ENCODE measurements around the gene SLC4A9. TPM values are rescaled to one million over a fixed set of nuclear protein-coding genes. Genes with fewer than 3 reads are reported as not detected.

Gene SLC4A9
- total RNA-seq, 1 donor from 2014 or later = not detected

DNA sequence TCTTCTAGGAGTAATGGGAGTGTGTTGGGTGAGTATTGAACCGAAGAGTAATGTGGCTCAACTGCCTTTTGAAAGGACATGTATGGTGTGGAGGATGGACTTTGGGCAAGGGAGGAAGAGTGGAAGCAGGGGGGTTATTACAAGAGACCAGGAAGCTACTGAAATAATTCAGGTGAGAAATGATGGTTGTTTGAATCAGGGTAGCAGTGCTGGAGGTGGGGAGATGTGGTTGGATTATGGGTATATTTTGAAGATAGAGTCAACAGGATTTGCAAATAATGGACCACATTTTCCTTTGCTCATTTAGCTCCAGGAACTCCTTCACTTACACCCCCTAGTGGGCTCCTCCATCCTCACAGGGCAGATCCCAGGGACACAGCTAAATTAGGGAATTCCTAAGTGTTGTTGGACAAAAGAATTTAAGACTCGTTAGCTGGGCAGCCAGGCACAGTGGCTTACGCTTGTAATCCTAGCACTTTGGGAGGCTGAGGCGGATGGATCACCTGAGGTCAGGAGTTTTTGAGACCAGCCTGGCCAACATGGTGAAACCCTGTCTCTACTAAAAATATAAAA is 1.2 kb upstream of the SLC4A9 start:
- intact Hi-C loops (cut with micrococcal nuclease) = no loop called here

DNA sequence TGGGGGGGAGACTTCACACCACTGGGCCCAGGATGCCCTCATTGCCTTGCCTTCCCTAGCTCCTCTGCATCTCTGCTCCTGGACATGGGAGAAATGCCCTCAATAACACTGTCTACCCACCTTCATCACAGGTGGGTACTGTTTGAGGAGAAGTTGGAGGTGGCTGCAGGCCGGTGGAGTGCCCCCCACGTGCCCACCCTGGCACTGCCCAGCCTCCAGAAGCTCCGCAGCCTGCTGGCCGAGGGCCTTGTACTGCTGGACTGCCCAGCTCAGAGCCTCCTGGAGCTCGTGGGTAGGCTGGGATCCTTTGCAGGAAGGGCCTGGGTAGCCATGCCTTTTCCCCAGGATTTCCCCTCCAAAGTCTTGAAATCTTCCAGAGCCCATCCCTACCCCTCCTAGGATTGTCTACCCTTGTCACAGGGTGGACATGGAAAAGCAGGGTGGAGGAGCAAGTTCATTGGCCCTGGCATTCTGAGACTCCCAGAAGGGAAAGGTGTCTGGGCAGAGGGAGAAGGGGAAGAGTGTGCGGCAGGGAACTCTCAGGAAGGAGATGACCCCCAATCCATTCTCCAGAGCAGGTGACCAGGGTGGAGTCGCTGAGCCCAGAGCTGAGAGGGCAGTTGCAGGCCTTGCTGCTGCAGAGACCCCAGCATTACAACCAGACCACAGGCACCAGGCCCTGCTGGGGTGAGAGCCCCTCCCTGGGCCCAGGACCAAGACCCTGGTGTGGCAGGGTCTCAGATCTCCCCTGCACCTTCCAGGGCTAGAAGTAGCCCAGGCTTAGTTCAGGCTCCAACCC is 886 bp downstream of the SLC4A9 start:
- intact Hi-C loops (cut with micrococcal nuclease) = loop anchor here (5.0 kb wide), 2 partner anchors 41 to 276 kb away; partner anchors contain the start of genes ANKHD1 and TMCO6

DNA sequence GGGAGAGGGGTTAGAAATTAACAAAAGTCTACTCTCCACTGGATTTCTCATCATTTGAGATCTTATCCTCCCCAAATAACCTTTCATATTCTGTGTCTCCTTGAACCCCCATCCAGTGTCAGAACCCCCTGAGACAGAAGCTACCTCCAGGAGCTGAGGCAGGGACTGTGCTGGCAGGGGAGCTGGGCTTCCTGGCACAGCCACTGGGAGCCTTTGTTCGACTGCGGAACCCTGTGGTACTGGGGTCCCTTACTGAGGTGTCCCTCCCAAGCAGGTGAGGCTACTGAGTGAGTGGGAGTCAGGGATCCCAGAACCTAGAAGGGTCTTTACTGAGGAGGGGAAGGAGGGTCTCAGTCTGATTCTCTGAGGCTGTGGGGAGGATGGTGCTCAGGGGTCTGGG is 1.9 kb downstream of the SLC4A9 start:
- intact Hi-C loops (cut with micrococcal nuclease) = loop anchor here (5.0 kb wide), 2 partner anchors 40 to 275 kb away; partner anchors contain the start of genes ANKHD1 and TMCO6

DNA sequence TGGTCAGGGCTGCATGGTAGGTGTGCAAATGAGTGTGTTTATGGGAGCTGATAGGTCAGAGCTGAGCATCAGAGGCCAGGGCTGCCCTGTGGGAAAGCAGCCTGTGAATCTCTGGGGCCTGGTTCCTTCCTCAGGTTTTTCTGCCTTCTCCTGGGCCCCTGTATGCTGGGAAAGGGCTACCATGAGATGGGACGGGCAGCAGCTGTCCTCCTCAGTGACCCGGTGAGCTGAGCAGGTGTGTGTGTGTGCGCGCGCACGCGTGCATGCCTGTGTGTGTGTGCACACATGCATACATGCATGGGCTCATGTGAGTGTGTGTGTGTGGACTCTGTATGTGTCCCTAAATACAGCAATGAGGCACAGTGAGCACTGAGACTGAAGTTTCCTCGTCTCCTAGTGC is 2.3 kb downstream of the SLC4A9 start:
- intact Hi-C loops (cut with micrococcal nuclease) = loop anchor here (5.0 kb wide), 2 partner anchors 40 to 275 kb away; partner anchors contain the start of genes ANKHD1 and TMCO6

DNA sequence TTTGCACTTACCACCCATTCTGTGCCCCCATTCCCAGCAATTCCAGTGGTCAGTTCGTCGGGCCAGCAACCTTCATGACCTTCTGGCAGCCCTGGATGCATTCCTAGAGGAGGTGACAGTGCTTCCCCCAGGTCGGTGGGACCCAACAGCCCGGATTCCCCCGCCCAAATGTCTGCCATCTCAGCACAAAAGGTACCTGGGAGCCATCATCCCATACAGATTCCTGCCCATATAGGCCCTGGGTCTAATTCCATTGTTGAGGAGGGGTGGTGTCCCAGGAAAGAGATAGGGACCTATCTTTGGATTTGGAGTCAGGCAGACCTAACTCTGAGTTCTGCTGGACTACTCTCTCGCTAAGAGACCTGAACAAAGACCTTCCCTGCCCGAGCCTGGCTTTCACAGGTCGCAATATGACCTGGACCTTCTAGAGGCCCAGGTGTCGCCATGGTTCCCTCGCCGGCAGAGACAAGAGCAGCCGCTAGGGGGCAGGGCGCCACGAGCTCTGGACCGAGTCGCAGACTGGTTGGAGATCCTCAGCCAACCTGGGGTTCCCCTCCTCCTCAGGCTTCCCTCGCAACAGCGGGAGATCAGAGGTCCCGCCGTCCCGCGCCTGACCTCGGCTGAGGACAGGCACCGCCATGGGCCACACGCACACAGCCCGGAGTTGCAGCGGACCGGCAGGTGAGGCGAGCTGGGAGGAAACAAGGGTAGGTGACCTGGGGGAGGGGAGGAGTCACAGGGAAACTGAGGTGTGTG is 3.1 kb downstream of the SLC4A9 start:
- intact Hi-C loops (cut with micrococcal nuclease) = loop anchor here (1.0 to 5.0 kb wide), 3 partner anchors 39 to 357 kb away; partner anchors contain the start of genes ANKHD1 and TMCO6

DNA sequence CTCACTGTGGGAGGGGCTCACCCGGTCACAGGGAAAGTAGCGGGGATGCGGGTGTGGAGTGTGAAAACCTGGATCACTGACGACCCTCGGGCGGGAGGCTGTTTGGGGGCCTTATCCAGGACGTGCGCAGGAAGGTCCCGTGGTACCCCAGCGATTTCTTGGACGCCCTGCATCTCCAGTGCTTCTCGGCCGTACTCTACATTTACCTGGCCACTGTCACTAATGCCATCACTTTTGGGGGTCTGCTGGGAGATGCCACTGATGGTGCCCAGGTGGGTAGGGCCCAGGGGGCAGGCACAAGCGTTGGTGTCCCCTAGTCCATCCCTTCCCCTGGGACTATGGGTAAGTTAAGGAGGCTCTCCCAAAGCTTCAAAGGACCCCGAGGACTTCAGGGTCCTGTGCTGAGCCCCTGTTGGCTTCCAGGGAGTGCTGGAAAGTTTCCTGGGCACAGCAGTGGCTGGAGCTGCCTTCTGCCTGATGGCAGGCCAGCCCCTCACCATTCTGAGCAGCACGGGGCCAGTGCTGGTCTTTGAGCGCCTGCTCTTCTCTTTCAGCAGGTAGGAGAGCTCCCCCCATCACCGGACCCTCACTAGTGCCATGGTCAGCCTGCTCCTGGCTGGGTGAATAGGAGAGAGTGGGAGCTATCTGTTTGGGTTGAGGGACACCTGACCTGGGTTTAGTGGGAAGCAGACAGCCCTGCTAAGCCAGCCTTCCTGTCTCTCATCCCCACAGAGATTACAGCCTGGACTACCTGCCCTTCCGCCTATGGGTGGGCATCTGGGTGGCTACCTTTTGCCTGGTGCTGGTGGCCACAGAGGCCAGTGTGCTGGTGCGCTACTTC is 3.9 kb downstream of the SLC4A9 start:
- intact Hi-C loops (cut with micrococcal nuclease) = loop anchor here (1.0 to 5.0 kb wide), 3 partner anchors 38 to 356 kb away; partner anchors contain the start of genes ANKHD1 and TMCO6

DNA sequence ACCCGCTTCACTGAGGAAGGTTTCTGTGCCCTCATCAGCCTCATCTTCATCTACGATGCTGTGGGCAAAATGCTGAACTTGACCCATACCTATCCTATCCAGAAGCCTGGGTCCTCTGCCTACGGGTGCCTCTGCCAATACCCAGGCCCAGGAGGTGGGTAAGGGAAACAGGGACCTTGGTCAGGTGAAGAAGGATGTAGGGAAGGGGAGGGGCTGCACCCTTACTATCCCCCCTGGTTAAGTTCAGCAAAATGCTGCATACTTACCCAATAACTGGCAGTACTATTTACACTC is 4.4 kb downstream of the SLC4A9 start:
- intact Hi-C loops (cut with micrococcal nuclease) = loop anchor here (5.0 kb wide), 2 partner anchors 38 to 273 kb away; partner anchors contain the start of genes ANKHD1 and TMCO6

DNA sequence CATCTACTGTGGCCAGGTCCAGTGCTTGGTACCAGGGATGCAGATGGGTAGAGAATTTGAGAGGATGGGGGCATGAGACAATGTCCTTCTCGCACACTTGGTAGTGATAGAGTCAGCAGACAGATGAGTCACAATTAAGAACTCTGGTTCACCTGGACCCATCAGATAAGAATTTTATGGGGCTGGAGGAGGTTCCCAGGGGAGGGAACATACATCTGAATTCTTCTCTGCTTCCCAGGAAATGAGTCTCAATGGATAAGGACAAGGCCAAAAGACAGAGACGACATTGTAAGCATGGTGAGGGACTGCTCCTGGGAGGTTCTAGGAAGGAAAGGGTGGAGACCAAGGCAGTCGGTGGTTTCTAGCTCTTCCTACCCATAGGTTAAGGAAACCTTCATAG is 5.3 kb downstream of the SLC4A9 start:
- intact Hi-C loops (cut with micrococcal nuclease) = no loop called here

DNA sequence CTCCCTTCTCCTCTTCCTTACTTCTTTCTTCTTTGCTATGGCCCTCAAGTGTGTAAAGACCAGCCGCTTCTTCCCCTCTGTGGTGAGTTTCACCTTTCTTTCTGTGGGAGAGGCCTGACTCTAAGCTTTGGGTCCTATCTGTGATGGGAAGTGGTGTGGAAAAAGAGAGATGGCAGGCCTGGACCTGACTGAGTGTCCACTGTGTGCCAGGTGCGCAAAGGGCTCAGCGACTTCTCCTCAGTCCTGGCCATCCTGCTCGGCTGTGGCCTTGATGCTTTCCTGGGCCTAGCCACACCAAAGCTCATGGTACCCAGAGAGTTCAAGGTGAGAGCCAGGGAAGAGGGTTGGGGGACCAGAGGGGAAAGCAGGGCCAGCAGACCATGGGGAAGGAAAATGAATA is 5.9 kb downstream of the SLC4A9 start:
- intact Hi-C loops (cut with micrococcal nuclease) = no loop called here

DNA sequence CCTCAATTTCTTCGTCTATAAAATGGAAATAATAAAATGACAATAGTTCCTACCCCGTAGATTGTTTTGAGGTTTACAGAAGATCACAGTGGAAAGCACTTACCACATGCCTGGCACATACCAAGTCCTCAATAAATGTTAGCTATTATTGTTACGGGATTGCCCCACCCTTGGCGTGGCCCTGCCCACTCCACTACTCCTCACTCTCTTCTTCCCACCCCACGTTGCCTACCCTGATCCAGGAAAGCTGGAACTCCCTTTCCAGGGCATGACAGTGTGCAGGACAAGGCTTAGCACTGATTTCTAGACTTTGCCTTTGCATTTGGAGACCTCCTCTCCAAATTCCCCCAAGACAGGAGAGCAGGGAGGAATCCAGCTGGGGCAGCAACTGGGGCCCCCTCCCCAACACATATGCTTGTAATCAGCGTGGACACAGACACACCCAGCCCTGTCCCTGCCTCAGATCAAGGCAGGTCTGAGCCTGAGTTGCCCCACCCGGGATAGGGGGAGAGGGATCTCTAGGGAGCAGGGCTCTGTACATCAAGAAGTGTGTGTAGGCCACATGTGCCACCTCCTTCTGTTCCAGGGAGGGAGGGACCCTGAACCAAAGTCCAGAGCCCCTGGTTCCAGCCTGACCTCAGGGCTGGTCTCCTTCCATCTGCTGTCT is 6.7 kb downstream of the SLC4A9 start:
- intact Hi-C loops (cut with micrococcal nuclease) = no loop called here

DNA sequence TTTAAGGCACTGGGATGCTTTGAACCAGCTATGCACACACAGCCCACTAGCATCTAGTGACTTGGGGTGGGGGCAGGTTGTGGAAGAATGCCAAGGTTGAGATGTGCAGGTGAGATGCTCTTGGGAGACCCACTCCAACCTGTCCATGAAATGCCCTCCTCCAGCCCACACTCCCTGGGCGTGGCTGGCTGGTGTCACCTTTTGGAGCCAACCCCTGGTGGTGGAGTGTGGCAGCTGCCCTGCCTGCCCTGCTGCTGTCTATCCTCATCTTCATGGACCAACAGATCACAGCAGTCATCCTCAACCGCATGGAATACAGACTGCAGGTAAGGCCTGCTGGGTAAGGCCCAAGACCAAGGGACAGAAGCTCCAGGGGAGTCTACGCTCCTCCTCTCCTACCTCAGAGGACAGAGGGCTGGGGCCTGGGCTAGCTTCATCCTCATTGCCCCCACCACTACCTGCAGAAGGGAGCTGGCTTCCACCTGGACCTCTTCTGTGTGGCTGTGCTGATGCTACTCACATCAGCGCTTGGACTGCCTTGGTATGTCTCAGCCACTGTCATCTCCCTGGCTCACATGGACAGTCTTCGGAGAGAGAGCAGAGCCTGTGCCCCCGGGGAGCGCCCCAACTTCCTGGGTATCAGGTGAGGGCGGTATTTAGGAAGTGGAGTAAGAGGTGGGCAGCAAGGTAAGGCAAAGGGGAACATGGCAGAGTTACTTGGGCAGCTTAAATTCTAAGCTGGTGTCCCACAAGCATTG is 7.4 kb downstream of the SLC4A9 start:
- intact Hi-C loops (cut with micrococcal nuclease) = no loop called here

DNA sequence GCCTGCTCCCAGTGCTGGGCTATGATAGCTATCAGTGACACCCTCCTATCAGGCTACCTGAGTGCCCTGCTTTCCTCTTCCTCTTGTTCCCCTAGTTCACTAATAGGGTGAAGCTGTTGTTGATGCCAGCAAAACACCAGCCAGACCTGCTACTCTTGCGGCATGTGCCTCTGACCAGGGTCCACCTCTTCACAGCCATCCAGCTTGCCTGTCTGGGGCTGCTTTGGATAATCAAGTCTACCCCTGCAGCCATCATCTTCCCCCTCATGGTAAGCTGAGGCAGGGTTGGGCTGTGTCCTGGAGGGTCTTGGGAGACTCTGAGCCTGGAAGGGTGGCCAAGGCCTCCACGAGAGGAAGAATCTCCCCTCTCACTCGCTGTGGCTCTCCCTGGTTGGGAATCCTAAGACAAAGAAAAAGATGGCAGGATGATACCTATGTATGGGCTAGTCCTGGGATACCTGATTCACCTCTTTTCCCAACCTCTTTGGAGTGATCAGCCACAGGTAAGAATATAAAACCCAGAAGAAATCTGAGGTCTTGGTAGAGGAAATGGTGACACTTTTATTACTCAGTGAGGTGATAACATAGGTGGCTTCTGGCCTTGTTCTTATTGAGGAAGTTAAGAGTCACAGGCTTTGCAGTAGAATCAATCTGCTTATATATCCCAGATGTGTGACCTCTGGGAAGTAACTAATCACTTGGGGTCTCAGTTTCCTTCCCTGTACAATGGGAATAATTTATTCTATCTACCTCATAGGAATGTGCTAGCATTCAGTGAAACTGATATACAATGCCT is 11.6 kb downstream of the SLC4A9 start:
- intact Hi-C loops (cut with micrococcal nuclease) = no loop called here

DNA sequence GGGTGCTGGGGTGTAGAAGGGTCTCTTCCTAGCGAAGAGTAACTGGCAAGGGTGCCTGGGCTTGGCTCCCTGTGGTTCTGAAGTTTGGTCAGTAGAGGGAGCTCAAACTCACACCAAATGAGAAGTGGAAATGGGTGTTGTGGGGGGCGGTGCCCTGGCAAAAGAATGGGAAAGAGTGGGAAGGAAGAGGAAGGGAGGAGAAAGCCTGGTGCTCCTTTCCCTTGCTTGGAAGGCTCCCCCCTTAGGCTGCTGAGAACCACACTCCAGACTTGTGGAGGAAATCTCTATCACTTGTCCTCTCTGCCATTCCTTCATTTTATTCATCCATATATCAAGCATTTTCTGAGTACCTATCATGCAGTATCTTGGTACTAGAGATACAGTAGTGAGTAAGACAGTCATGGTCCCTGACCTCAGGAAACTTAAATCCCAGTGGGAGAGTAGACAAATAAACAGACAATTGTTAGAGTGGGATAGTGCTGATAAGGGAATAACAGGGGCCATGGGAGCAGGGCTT is 13.0 kb downstream of the SLC4A9 start:
- intact Hi-C loops (cut with micrococcal nuclease) = no loop called here

DNA sequence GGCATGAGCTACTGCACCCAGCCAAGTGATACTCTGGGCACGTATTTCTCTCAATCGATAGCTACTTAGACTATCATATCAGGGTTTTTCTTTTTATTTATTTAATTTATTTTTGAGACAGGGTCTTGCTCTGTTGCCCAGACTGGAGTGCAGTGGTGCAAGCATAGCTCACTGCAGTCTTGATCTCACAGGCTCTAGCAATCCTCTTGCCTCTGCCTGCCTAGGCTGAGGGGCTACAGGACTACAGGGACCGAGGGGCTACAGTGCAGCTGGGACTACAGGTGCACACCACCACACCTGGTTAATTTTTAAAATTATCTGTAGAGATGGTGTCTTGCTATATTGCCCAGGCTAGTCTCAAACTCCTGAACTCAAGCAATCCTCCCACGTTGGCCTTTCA is 21.4 kb downstream of the SLC4A9 start:
- intact Hi-C loops (cut with micrococcal nuclease) = no loop called here

DNA sequence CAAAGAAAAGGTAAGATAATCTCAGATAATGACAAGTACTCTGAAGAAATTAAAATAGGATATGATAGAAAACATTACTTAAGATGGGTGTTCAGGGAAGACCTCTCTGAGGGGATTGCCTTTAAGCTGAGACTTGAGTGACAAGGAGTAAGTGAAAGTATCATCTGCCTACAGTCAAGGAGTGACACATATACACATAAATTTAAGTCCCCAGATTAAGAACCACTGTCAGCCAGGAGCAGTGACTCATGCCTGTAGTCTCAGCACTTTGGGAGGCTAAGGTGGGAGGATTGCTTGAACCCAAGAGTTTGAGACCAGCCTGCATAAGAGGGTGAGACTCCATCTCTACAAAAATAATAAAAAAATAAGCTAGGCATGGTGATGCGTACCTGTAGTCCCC is 22.0 kb downstream of the SLC4A9 start:
- intact Hi-C loops (cut with micrococcal nuclease) = no loop called here

DNA sequence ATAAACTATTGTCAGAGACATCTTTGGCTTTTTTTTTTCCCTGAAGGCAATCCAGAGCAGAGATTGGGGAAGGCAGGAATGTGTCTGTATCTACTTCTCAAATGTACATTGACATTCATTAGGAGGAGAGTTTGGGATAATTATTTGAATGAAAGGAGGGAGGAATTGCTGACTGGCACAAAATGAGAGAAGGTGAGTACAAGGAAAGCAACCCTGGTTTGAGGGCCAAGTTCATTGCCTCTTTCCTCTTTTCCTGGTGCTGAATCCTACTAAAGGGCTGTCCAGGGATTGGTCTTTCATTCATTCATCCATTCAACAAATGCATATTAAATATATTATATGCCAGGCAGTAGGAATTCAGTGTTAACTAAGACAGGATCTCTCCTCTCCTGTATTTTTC is 22.9 kb downstream of the SLC4A9 start:
- intact Hi-C loops (cut with micrococcal nuclease) = no loop called here

DNA sequence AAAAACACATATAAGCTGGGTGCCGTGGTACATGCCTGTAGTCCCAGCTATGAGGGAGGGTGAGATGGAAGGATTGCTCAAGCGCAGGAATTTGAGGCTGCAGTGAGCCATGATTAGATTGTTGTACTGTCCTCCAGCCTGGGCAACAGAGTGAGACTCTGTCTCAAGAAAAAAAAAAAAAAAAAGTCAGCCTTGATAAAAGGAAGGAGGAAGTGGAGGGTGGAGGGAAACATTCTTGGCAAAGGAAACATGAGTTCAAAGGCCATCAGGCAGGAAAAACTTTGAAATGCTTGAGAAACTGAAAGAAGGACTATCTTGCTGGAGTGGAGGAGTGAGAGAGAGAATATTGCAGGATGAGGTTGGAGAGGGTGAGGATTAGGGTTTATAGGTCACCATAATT is 23.3 kb downstream of the SLC4A9 start:
- intact Hi-C loops (cut with micrococcal nuclease) = no loop called here

DNA sequence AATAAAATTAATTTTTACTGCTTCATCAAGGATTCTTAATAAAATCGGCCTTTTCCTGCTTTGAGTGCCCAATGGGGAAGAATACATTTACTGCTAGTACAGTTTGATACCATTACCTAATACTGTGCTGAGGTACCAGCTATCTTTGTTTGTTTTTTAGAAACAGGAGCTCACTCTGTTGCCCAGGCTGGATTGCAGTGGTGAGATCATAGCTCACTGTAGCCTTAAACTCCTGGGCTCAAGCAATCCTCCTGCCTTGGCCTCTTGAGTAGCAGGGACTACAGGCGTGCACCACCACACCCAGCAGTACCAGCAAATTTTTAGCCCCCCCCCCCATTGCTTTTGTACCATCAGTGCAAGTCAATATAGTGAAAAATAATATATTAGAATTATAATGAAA is 28.1 kb downstream of the SLC4A9 start:
- intact Hi-C loops (cut with micrococcal nuclease) = no loop called here

DNA sequence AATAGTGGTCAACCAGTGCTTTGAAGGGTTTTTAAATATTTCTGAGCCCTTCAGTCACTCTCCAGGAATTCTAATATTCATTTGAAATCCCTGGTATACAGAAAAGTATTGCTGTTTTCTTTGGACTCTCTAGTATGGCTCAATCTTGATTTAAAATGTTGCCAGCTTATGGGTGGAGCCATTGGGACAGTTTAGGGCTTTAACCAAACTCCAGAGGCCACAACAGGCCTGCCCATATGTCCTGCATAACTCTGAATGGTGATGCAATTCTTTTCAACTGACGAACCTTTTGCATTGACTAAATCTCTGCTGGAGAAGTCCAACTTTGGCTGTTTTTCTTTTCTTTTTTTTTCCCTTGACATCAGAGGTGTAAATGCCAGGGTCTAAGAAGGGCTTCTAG is 31.3 kb downstream of the SLC4A9 start:
- intact Hi-C loops (cut with micrococcal nuclease) = no loop called here
